Panc1 (cell line): Measurements from ENCODE around the gene EHD4.

Source experiments
- POLR2AphosphoS5 ChIP-seq: IDR thresholded peaks from 2 replicates; pipeline ENCODE4 v1.6.1; 2012; ENCODE audit warnings: mild to moderate bottlenecking, low read depth, low read length, moderate library complexity
- SIN3A ChIP-seq: IDR thresholded peaks from 2 replicates; pipeline ENCODE4 v1.6.1; 2012; ENCODE audit warnings: low read depth, mild to moderate bottlenecking, low read length, moderate library complexity, borderline replicate concordance; ENCODE audit not compliant: insufficient read depth
- TF ChIP-seq, protein P1 (sequence below): fragments of 450-650 bp; IDR thresholded peaks from 2 replicates; pipeline ENCODE4 v1.5.1; 2017; ENCODE audit warnings: mild to moderate bottlenecking

DNA sequence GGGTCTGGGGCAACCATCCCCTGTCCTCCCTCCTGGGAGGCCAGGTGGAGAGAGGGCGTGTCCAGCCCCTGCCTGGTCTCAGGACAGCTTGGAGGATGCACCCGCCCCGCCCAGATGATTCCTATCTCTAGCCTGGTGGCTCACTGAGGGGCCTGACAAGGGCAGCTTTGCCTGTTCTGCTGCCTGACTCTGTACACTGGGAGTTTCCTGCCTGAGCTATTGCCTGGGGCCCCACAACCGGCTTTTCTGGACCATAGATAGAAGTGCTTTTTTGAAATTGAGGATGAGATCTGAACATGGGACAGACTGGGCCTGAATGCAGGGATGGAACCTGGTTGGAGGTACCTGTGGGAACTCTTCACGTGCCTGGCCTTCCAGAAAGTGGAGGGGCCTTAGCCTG is 49.2 kb upstream of the EHD4 start:
- TF ChIP-seq, protein P1, sequence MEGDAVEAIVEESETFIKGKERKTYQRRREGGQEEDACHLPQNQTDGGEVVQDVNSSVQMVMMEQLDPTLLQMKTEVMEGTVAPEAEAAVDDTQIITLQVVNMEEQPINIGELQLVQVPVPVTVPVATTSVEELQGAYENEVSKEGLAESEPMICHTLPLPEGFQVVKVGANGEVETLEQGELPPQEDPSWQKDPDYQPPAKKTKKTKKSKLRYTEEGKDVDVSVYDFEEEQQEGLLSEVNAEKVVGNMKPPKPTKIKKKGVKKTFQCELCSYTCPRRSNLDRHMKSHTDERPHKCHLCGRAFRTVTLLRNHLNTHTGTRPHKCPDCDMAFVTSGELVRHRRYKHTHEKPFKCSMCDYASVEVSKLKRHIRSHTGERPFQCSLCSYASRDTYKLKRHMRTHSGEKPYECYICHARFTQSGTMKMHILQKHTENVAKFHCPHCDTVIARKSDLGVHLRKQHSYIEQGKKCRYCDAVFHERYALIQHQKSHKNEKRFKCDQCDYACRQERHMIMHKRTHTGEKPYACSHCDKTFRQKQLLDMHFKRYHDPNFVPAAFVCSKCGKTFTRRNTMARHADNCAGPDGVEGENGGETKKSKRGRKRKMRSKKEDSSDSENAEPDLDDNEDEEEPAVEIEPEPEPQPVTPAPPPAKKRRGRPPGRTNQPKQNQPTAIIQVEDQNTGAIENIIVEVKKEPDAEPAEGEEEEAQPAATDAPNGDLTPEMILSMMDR = no peak
- TF ChIP-seq POLR2AphosphoS5 (no peak), SIN3A (no peak)
